ENCODE data around the gene STOML3.

The STOML3 gene

DNA sequence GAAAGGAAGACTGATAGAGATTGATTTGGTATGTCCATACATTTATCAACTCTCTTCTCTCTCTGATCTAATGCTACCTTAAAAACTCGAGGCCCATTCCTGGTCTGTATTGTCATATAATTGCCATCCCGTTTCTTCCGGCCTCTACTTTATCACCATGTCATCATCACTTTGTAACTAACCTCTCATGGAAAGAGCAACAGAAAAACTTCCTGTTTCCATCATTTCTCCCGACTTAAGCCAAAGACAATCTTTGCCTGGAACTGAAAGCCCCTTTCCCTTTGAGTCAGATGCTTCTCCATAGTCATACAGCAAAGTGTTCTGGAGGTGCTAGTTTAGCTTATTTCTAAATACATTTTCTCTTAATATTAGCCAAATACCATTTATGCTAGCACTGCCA is 2.8 kb upstream of the STOML3 start:
- Histone ChIP-seq H3K27ac (ENCODE audit: low read depth, low read length, severe bottlenecking) (no peak overlapping the region), H3K36me3 (ENCODE audit: control insufficient read depth, insufficient read depth, low read length) (no peaks in the 10 kb centered on the region), H3K4me1 (ENCODE audit: control insufficient read depth, insufficient read depth, low read length, poor library complexity, severe bottlenecking) (no peaks in the 10 kb centered on the region), H3K4me3 (ENCODE audit: extremely low read depth, insufficient read depth, low read length, poor library complexity, severe bottlenecking) (no peak overlapping the region), H3K9me3 (ENCODE audit: control insufficient read depth, low read length) (no peaks in the 10 kb centered on the region)
- WGBS, 2 experiments (ENCODE audit: insufficient coverage in 2 of 2): 75 to 93% methylated on average over 3 to 4 of the region's 4 CpGs

DNA sequence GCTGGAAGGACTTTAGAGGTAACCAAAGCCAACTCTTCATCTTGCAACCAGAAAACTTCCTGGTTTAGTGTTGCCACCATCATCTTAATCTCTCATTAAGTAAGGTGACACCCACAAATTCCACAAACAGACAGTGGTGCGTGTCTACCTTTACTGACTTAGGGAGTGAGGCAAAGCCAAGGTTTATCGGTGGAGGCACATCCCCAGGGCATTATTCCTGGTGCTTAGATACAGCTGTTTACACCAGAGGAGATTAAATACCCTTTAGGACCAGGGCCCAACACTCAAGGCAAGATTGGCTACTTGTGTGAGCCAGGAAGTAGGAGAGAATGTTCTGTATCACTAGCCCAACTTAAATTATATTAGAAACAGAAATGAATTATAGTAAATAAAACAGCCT is 9.5 kb downstream of the STOML3 start:
- Histone ChIP-seq H3K4me1 (ENCODE audit: control insufficient read depth, insufficient read depth, low read length, poor library complexity, severe bottlenecking) (peaks cover 4% of the 10 kb centered on the region), H3K9me3 (ENCODE audit: control insufficient read depth, low read length) (peaks cover 8% of the 10 kb centered on the region), H3K4me3 (ENCODE audit: extremely low read depth, insufficient read depth, low read length, poor library complexity, severe bottlenecking) (no peak overlapping the region), H3K27ac (ENCODE audit: low read depth, low read length, severe bottlenecking) (no peak overlapping the region), H3K36me3 (ENCODE audit: control insufficient read depth, insufficient read depth, low read length) (no peaks in the 10 kb centered on the region)
- 67 to 100% methylated on average over 1 to 2 of the region's 2 CpGs for WGBS, 2 experiments (ENCODE audit: insufficient coverage in 2 of 2)

DNA sequence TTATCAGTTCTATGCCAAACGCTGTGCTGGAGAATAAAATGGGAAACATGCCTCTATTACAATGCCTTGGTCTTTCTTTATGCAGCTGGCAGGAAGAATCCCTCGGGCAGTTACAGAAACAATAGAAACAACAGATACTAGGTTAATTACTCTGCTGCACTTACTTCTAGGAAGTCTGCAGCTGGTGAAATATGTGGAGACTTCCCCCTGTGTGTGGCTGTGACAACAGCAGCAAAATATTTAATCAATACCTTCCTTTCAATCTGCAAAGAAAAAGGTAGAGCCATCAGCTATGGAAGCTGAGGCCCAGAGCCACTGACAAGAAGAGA is 9.9 kb downstream of the STOML3 start:
- Histone ChIP-seq H3K4me3 (ENCODE audit: extremely low read depth, insufficient read depth, low read length, poor library complexity, severe bottlenecking) (no peak overlapping the region), H3K4me1 (ENCODE audit: control insufficient read depth, insufficient read depth, low read length, poor library complexity, severe bottlenecking) (peaks cover 4% of the 10 kb centered on the region), H3K9me3 (ENCODE audit: control insufficient read depth, low read length) (peaks cover 8% of the 10 kb centered on the region), H3K36me3 (ENCODE audit: control insufficient read depth, insufficient read depth, low read length) (no peaks in the 10 kb centered on the region), H3K27ac (ENCODE audit: low read depth, low read length, severe bottlenecking) (no peak overlapping the region)
- WGBS, 2 experiments (ENCODE audit: insufficient coverage in 2 of 2): 25% methylated on average over 1 of the region's 2 CpGs; no CpG with 5 or more reads in 1 of the 2 experiments

DNA sequence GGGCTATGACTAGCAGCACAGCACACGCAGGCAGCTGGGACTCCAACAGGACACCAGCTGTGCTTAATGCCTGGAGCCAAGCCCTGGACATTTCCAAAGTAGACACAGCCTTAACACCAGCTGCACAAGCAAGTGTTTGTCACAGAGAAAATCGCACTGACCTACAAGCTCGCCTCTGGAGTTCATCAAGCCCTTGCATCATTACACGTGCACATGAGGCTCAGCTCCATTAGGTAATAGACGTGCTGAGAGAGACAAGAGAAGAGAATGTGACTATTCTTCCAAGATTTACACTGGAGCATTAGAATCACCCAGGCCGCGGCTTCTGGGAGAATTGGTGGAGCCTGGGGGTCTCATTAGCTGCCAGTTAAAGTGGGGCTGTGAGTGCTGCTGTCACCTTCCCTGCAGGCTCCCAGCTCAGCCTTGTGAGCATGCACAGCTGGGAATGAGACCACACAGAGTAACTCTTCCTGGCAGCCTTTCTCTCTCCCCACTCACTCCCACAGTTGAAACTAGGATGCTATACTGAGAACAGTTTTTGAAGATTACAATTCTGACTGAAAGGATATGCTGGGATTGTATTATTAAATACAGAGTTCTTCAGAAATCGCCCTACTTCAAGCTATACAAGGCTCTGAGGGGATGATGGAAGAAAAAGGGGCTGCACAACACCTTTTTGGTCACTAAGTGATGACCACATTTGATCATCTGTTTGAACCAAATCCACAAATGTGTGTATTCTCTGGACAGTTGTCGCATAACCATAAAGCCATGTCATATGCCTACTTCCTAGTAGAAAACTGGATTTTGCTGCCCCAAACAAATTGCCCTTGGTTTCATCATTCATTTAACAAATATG is 10.5 kb downstream of the STOML3 start:
- Histone ChIP-seq H3K9me3 (ENCODE audit: control insufficient read depth, low read length) (peaks cover 8% of the 10 kb centered on the region), H3K4me3 (ENCODE audit: extremely low read depth, insufficient read depth, low read length, poor library complexity, severe bottlenecking) (no peak overlapping the region), H3K36me3 (ENCODE audit: control insufficient read depth, insufficient read depth, low read length) (no peaks in the 10 kb centered on the region), H3K27ac (ENCODE audit: low read depth, low read length, severe bottlenecking) (no peak overlapping the region), H3K4me1 (ENCODE audit: control insufficient read depth, insufficient read depth, low read length, poor library complexity, severe bottlenecking) (peaks cover 4% of the 10 kb centered on the region)
- WGBS, 2 experiments (ENCODE audit: insufficient coverage in 2 of 2): 66 to 79% methylated on average over 8 of the region's 9 CpGs

DNA sequence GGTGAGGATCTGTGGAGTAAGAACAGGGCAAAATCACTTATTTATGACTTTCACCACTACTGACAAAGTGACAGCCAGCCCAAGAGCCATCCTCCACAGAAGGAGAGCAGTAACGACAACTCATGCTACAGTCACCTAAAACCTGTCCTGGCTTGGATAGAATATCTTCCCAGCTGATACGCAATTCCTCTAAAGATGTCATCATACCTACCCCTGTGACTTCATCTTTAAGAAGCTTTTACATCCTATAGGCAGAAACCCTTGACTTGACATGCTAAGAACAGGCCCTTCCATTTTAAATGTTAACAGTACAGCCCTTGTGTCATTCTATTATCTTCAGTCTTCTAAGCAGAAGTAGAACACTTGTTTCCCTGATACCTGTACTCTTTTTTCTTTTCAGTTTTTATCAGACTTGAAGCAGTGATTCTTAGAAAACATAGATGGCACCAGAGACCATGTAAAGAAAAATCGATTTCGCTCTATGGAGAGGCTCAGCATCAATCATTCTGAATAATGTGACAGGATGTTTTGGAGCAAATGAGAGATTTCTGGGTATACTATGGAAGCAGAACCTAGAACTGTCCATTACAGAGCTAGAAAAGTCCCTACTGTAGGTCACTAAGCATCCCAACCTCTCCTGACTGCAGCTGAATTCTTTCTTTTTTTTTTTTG is 20.1 kb downstream of the STOML3 start:
- WGBS, 2 experiments (ENCODE audit: insufficient coverage in 2 of 2): 91 to 94% methylated on average over 3 to 4 of the region's 4 CpGs
- Histone ChIP-seq H3K4me1 (ENCODE audit: control insufficient read depth, insufficient read depth, low read length, poor library complexity, severe bottlenecking) (no peaks in the 10 kb centered on the region), H3K36me3 (ENCODE audit: control insufficient read depth, insufficient read depth, low read length) (no peaks in the 10 kb centered on the region), H3K27ac (ENCODE audit: low read depth, low read length, severe bottlenecking) (no peak overlapping the region), H3K9me3 (ENCODE audit: control insufficient read depth, low read length) (no peaks in the 10 kb centered on the region), H3K4me3 (ENCODE audit: extremely low read depth, insufficient read depth, low read length, poor library complexity, severe bottlenecking) (no peak overlapping the region)

DNA sequence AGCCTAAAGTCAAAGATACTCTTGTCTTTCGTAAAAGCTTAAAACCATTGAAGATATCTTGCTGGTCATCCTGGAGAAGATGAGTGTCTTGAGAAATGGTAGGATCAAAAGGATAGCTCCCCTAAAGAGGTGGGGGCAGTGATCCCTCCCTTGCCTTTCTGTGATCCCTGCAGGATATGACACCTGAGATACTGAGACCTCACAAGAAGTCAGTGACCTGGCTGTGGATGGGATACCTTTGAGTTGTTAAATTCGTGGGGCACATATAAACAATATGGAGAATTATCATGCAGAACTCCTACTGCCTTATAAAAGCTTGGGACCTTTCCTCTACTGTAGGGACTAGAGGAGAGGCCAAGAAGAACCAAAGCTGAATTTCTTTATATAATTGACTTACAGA is 21.4 kb downstream of the STOML3 start:
- H3K36me3 ChIP-seq (ENCODE audit: control insufficient read depth, insufficient read depth, low read length): no peaks in the 10 kb centered on the region
- H3K9me3 ChIP-seq (ENCODE audit: control insufficient read depth, low read length): no peaks in the 10 kb centered on the region
- WGBS, 2 experiments (ENCODE audit: insufficient coverage in 2 of 2): 88 to 100% methylated on average over 1 of the region's 2 CpGs
- no peak overlapping the region for H3K27ac ChIP-seq (ENCODE audit: low read depth, low read length, severe bottlenecking)
- no peak overlapping the region for H3K4me3 ChIP-seq (ENCODE audit: extremely low read depth, insufficient read depth, low read length, poor library complexity, severe bottlenecking)
- H3K4me1 ChIP-seq (ENCODE audit: control insufficient read depth, insufficient read depth, low read length, poor library complexity, severe bottlenecking): no peaks in the 10 kb centered on the region

DNA sequence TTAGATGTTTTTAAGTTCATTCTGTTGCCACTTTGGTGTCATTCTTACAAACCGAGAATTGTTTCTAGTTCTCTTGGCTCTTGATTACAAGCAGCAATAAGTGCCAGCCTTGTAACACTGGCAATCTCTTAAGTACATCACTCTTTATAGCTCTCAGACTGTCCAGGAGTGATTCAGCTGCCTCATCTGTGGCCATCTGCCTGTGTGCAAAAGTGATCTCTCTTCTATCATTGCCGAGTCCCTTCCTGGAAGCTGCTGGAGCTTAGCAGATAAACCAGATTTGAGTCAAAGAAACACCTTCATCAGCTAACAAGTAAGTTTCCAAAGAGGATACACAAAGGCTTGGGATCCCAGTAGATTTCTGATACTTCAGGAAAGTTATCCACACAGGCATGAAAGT is 23.2 kb downstream of the STOML3 start:
- H3K9me3 ChIP-seq (ENCODE audit: control insufficient read depth, low read length): no peaks in the 10 kb centered on the region
- 89 to 90% methylated on average over 2 of the region's 2 CpGs for WGBS, 2 experiments (ENCODE audit: insufficient coverage in 2 of 2)
- H3K36me3 ChIP-seq (ENCODE audit: control insufficient read depth, insufficient read depth, low read length): no peaks in the 10 kb centered on the region
- no peaks in the 10 kb centered on the region for H3K4me1 ChIP-seq (ENCODE audit: control insufficient read depth, insufficient read depth, low read length, poor library complexity, severe bottlenecking)
- H3K4me3 ChIP-seq (ENCODE audit: extremely low read depth, insufficient read depth, low read length, poor library complexity, severe bottlenecking): no peak overlapping the region
- no peak overlapping the region for H3K27ac ChIP-seq (ENCODE audit: low read depth, low read length, severe bottlenecking)

DNA sequence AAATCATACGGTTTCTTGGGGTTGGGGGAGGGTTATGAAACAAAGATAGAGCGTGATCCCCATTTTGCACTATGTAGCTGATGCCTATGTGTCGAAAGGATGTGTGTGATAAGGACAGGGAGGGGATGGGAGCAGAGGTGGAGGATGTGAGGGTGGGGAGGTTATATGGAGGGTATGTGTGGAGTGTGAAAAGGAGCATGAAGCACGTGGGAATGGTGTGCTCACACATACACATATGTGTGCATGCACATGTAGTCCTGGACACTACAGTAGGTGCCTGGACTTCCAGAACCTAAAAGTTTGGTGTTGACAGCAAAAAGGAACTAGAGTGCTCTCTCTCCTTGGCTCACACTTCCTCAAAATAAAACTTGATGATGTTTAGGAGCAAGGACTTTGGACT is 25.4 kb downstream of the STOML3 start:
- H3K27ac ChIP-seq (ENCODE audit: low read depth, low read length, severe bottlenecking): no peak overlapping the region
- 80 to 93% methylated on average over 4 of the region's 4 CpGs for WGBS, 2 experiments (ENCODE audit: insufficient coverage in 2 of 2)
- H3K4me3 ChIP-seq (ENCODE audit: extremely low read depth, insufficient read depth, low read length, poor library complexity, severe bottlenecking): no peak overlapping the region
- no peaks in the 10 kb centered on the region for H3K36me3 ChIP-seq (ENCODE audit: control insufficient read depth, insufficient read depth, low read length)
- H3K9me3 ChIP-seq (ENCODE audit: control insufficient read depth, low read length): peaks cover 6% of the 10 kb centered on the region
- no peaks in the 10 kb centered on the region for H3K4me1 ChIP-seq (ENCODE audit: control insufficient read depth, insufficient read depth, low read length, poor library complexity, severe bottlenecking)

DNA sequence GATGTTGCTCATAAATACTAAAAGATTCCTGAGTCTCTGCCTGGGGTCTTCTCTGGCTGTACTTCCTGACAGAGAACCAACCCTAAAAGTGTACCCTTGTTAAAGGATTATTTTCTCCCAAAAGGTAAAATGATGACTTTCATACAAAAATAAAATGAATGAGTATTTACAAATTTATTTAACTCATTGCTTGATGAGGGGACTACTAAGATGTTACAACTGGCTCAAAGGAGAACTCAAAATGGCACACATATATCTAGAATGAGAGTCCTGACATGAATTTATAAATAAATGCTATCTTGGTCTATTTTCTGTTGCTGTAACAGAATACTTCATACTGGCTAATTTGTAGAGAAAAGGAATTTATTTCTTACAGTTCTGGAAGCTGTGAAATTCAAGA is 30.5 kb downstream of the STOML3 start:
- no peaks in the 10 kb centered on the region for H3K36me3 ChIP-seq (ENCODE audit: control insufficient read depth, insufficient read depth, low read length)
- H3K4me3 ChIP-seq (ENCODE audit: extremely low read depth, insufficient read depth, low read length, poor library complexity, severe bottlenecking): no peak overlapping the region
- H3K27ac ChIP-seq (ENCODE audit: low read depth, low read length, severe bottlenecking): no peak overlapping the region
- no peaks in the 10 kb centered on the region for H3K4me1 ChIP-seq (ENCODE audit: control insufficient read depth, insufficient read depth, low read length, poor library complexity, severe bottlenecking)
- H3K9me3 ChIP-seq (ENCODE audit: control insufficient read depth, low read length): peaks cover 6% of the 10 kb centered on the region

DNA sequence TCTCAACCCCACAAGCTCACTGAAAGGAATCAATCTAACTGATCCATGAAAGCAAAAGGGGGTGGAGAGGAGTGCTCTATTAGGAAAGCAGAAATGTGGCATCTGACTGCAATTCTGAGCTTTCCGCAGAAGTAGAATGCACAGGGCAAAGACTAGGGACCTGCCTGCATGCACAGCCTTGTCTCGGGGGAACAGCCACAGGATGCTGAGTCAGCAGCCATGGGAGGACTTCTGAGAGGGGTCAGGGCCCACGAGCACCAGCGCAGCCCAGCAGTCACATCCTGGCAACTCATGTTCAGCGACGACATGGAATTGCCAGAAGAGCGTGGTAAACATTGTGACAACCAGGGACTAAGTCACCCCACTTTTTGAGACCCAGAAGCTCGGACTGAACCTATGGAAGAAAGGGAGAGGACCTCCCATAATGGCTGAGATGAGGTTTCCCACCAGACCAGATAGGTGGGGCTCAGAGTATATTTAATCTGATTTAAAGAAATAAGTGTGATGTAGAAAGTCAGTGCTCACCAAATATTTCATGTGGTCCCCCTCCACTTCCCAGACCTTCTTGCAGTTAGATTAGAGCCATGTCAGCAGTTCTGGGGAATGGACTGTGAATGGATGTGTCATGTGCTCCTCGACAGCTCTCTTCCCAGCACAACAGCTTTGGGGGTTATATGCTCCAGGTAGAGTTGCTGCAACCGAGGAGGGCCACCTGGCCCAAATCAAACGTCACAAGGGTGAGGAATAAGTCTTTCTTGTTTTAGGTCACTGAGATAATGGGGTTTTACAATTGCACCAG is 32.6 kb downstream of the STOML3 start:
- WGBS, 2 experiments (ENCODE audit: insufficient coverage in 2 of 2): 89 to 90% methylated on average over 5 to 9 of the region's 11 CpGs
- Histone ChIP-seq H3K4me3 (ENCODE audit: extremely low read depth, insufficient read depth, low read length, poor library complexity, severe bottlenecking) (no peak overlapping the region), H3K4me1 (ENCODE audit: control insufficient read depth, insufficient read depth, low read length, poor library complexity, severe bottlenecking) (no peaks in the 10 kb centered on the region), H3K27ac (ENCODE audit: low read depth, low read length, severe bottlenecking) (no peak overlapping the region), H3K9me3 (ENCODE audit: control insufficient read depth, low read length) (peaks cover 6% of the 10 kb centered on the region), H3K36me3 (ENCODE audit: control insufficient read depth, insufficient read depth, low read length) (no peaks in the 10 kb centered on the region)

DNA sequence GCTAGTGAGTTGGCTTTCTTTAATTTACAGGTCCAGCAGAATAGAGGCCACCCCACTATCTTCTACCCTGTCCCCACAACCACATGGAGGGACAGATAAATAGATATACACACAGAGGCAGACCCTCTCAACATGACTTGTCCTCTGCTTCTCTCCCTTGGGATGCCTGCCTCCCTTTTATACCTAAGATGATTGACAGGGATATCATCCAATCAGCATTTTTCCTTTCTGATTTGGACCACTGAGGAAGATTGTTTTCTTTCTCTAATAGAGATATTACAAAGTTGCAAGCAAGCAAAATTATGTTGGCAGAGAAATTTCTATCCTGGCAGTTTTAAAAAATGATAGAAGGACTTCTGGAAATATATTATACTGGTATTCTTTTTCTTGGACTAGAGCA is 35.8 kb downstream of the STOML3 start:
- H3K27ac ChIP-seq (ENCODE audit: low read depth, low read length, severe bottlenecking): no peak overlapping the region
- no peak overlapping the region for H3K4me3 ChIP-seq (ENCODE audit: extremely low read depth, insufficient read depth, low read length, poor library complexity, severe bottlenecking)
- no peaks in the 10 kb centered on the region for H3K9me3 ChIP-seq (ENCODE audit: control insufficient read depth, low read length)
- H3K36me3 ChIP-seq (ENCODE audit: control insufficient read depth, insufficient read depth, low read length): no peaks in the 10 kb centered on the region
- H3K4me1 ChIP-seq (ENCODE audit: control insufficient read depth, insufficient read depth, low read length, poor library complexity, severe bottlenecking): no peaks in the 10 kb centered on the region

Data from mesodermal cell (in vitro differentiated cells).